IMR-90 (cell line): ENCODE results near the gene ANKRD6. TPM values are rescaled to one million over a fixed set of nuclear protein-coding genes. Genes with fewer than 3 reads are reported as not detected.

ENCODE experiments used
- ATAC-seq: fragments of 200-7000 bp; cut with Tn5 transposase; 2 replicates; pipeline ENCODE4 v1.9.1; 2020; ENCODE audit warnings: low read depth, mild to moderate bottlenecking, moderate library complexity
- BruUV-seq: library from RNA; stranded (reverse); fragments of 400-500 nt; replicated peaks from 2 replicates; lab custom pipeline; 2021; lab: Mats Ljungman, UMichigan
- CTCF ChIA-PET: fragments of 300-600 bp; formaldehyde crosslinking; extraction: SDS; loops from one replicate; lab custom pipeline; 2021; ENCODE audit warnings: antibody characterized with exemption; lab: Yijun Ruan, JAX
- POLR2A ChIA-PET: fragments of 300-600 bp; sonication (Branson Sonifier 250); formaldehyde crosslinking; loops from one replicate; lab custom pipeline; 2022; ENCODE audit warnings: antibody characterized with exemption; ENCODE audit not compliant: unreplicated experiment; lab: Charles Lee
- DNase-seq: peaks from one replicate; pipeline ENCODE4 v3.0.0; 2013
- H2AFZ ChIP-seq: replicated peaks from 2 replicates; pipeline ENCODE3; 2013; ENCODE audit warnings: low read length, mild to moderate bottlenecking; ENCODE audit not compliant: poor library complexity
- H2AK5ac ChIP-seq: 2 replicates; pipeline ENCODE4 v1.6.1; 2013; ENCODE audit warnings: low read depth, low read length, inconsistent platforms
- H2AK9ac ChIP-seq: replicated peaks from 2 replicates; pipeline ENCODE3; 2013; ENCODE audit warnings: mild to moderate bottlenecking, low read depth, low read length, moderate library complexity; ENCODE audit not compliant: poor library complexity
- H2BK120ac ChIP-seq: 2 replicates; pipeline ENCODE4 v1.6.1; 2013; ENCODE audit warnings: low read depth, low read length, inconsistent platforms
- H2BK15ac ChIP-seq: 3 replicates; pipeline ENCODE4 v1.6.1; 2013; ENCODE audit warnings: low read depth, low read length, inconsistent platforms
- H2BK20ac ChIP-seq: 2 replicates; pipeline ENCODE4 v1.6.1; 2013; ENCODE audit warnings: low read depth, mild to moderate bottlenecking, inconsistent platforms, low read length, moderate library complexity
- H2BK5ac ChIP-seq: 2 replicates; pipeline ENCODE4 v1.6.1; 2013; ENCODE audit warnings: mild to moderate bottlenecking, low read depth, low read length, inconsistent platforms; ENCODE audit not compliant: poor library complexity, severe bottlenecking
- H3K14ac ChIP-seq: replicated peaks from 2 replicates; pipeline ENCODE4 v1.6.1; 2013; ENCODE audit warnings: low read depth, low read length, inconsistent platforms
- H3K18ac ChIP-seq: 2 replicates; pipeline ENCODE4 v1.6.1; 2013; ENCODE audit warnings: low read depth, low read length, control low read depth
- H3K23ac ChIP-seq: 2 replicates; pipeline ENCODE4 v1.6.1; 2013; ENCODE audit warnings: low read depth, low read length, inconsistent platforms
- H3K27ac ChIP-seq: 2 replicates; pipeline ENCODE4 v1.5.1; 2013; ENCODE audit warnings: mild to moderate bottlenecking, control low read depth, low read length; ENCODE audit not compliant: insufficient read depth
- H3K27me3 ChIP-seq: 2 replicates; pipeline ENCODE4 v1.6.1; 2013; ENCODE audit warnings: low read length; ENCODE audit not compliant: control insufficient read depth, insufficient read depth
- H3K36me3 ChIP-seq: 2 replicates; pipeline ENCODE4 v1.6.1; 2013; ENCODE audit warnings: low read length, mixed read lengths; ENCODE audit not compliant: control insufficient read depth, insufficient read depth
- H3K4ac ChIP-seq: 2 replicates; pipeline ENCODE4 v1.6.1; 2013; ENCODE audit warnings: low read depth, low read length, inconsistent platforms
- H3K4me1 ChIP-seq: 2 replicates; pipeline ENCODE4 v1.6.1; 2013; ENCODE audit warnings: low read length, mixed read lengths; ENCODE audit not compliant: control insufficient read depth, insufficient read depth
- H3K4me2 ChIP-seq: 2 replicates; pipeline ENCODE4 v1.6.1; 2013; ENCODE audit warnings: low read depth, mild to moderate bottlenecking, control low read depth, low read length, moderate library complexity
- H3K4me3 ChIP-seq: 2 replicates; pipeline ENCODE4 v1.5.1; 2013; ENCODE audit warnings: low read depth, mild to moderate bottlenecking, control low read depth, low read length, moderate library complexity; ENCODE audit not compliant: insufficient read depth
- H3K56ac ChIP-seq: 2 replicates; pipeline ENCODE4 v1.6.1; 2013; ENCODE audit warnings: low read length, inconsistent platforms; ENCODE audit not compliant: insufficient read depth; ENCODE audit errors: extremely low read depth
- H3K79me1 ChIP-seq, 2 experiments: 2 replicates each; pipeline ENCODE4 v1.6.1; 2013; ENCODE audit warnings: low read length in 2 of 2, inconsistent platforms in 1 of 2, low read depth in 1 of 2
- H3K9ac ChIP-seq: 2 replicates; pipeline ENCODE4 v1.6.1; 2013; ENCODE audit warnings: low read depth, low read length, control low read depth
- H3K9me1 ChIP-seq: 2 replicates; pipeline ENCODE4 v1.6.1; 2013; ENCODE audit warnings: low read length, inconsistent platforms; ENCODE audit not compliant: insufficient read depth
- H3K9me3 ChIP-seq: 2 replicates; pipeline ENCODE4 v1.6.1; 2013; ENCODE audit warnings: low read length; ENCODE audit not compliant: control insufficient read depth, insufficient read depth
- H4K20me1 ChIP-seq: 2 replicates; pipeline ENCODE4 v1.6.1; 2013; ENCODE audit warnings: low read length, inconsistent platforms; ENCODE audit not compliant: insufficient read depth
- H4K5ac ChIP-seq: 2 replicates; pipeline ENCODE4 v1.6.1; 2013; ENCODE audit warnings: mild to moderate bottlenecking, low read depth, low read length, control low read depth
- H4K8ac ChIP-seq, 2 experiments: 2 replicates each; pipeline ENCODE4 v1.6.1; 2013; ENCODE audit warnings: low read depth in 2 of 2, low read length in 2 of 2, control low read depth in 1 of 2, inconsistent platforms in 1 of 2
- H4K91ac ChIP-seq: 2 replicates; pipeline ENCODE4 v1.6.1; 2013; ENCODE audit warnings: low read depth, low read length, inconsistent platforms; ENCODE audit not compliant: insufficient read depth
- MAZ ChIP-seq: IDR thresholded peaks from 2 replicates; pipeline ENCODE4 v1.6.1; 2012; ENCODE audit warnings: low read depth, mild to moderate bottlenecking, low read length, improper control_type of control experiment, moderate library complexity, borderline replicate concordance
- WGBS, 2 experiments: methylation state at CpG; one replicate each; pipeline versions ENCODE4 v1.1.5 to v1.1.7; 2013; ENCODE audit warnings: missing lambda C conversion rate in 2 of 2; ENCODE audit not compliant: insufficient read length in 1 of 2; ENCODE audit errors: extremely low coverage in 2 of 2; 5-methylcytosine and 5-hydroxymethylcytosine counted together
- dilution Hi-C: fragments of 300-500 bp; cut with HindIII; formaldehyde crosslinking; loops from one replicate; pipeline ENCODE4 v1.14.3; 2018; ENCODE audit warnings: low sequenced_read_pairs; ENCODE audit not compliant: unreplicated experiment
- in situ Hi-C: fragments of 300-500 bp; cut with MboI; formaldehyde crosslinking; loops from 3 replicates; pipeline ENCODE4 v1.14.3; 2019; ENCODE audit warnings: low sequenced_read_pairs, inconsistent platforms, mixed read lengths
- intact Hi-C: fragments of 100-400 bp; cut with micrococcal nuclease; formaldehyde crosslinking; loops from 2 replicates; pipeline ENCODE4 v1.10.0; 2022
- polyA plus RNA-seq, 3 experiments: library from polyadenylated mRNA; depleted of rRNA; stranded (reverse); fragments of >200 nt; gene quantifications; 2 replicates each; pipeline ENCODE4 v1.2.3, GENCODE V29; 2012; ENCODE audit warnings: low replicate concordance in 1 of 3
- total RNA-seq: library from RNA; depleted of rRNA; stranded (reverse); fragments of >200 nt; gene quantifications from 2 replicates; pipeline ENCODE4 v1.2.3, GENCODE V29; 2012

Gene ANKRD6
- total and polyA plus RNA-seq, 2 of the 4 experiments (the other 2 are of a cell fraction): 0.12 to 0.18 TPM

GRCh38 chr6:89464295-89464694, 31.3 kb downstream of the ANKRD6 start:
- Histone ChIP-seq H3K4me2 (no peak overlapping the region), H3K4me3 (no peak overlapping the region), H3K27me3 (no peaks in the 10 kb centered on the region), H2AK9ac (no peak overlapping the region), H3K9me3 (no peaks in the 10 kb centered on the region), H3K56ac (no peak overlapping the region), H2BK15ac (no peak overlapping the region), H3K79me1 (no peaks in the 10 kb centered on the region), H3K36me3 (no peaks in the 10 kb centered on the region), H3K9ac (no peak overlapping the region), H4K20me1 (no peaks in the 10 kb centered on the region), H3K23ac (no peak overlapping the region), H3K14ac (no peak overlapping the region), H3K9me1 (no peaks in the 10 kb centered on the region), H3K18ac (no peak overlapping the region), H4K91ac (no peak overlapping the region), H2AK5ac (no peak overlapping the region), H4K5ac (no peak overlapping the region), H3K27ac (no peak overlapping the region), H2BK5ac (no peak overlapping the region), H2BK20ac (no peak overlapping the region), H4K8ac (no peak overlapping the region), H2BK120ac (no peak overlapping the region), H2AFZ (no peak overlapping the region), H3K4me1 (no peaks in the 10 kb centered on the region), H3K4ac (no peak overlapping the region)
- no CpG with 5 or more reads among the region's 2 CpGs for WGBS, 2 experiments
- dilution Hi-C loops (no loop called here), intact Hi-C loops (no loop called here), in situ Hi-C loops (no loop called here)
- ATAC-seq (no peak), DNase-seq (no peak)
- no TSS peak for BruUV-seq
- no peak for TF ChIP-seq MAZ
- CTCF ChIA-PET: no interaction called here
- POLR2A ChIA-PET: no interaction called here
